ENCODE measurements around the gene PDK2. TPM values are rescaled to one million over a fixed set of nuclear protein-coding genes. Genes with fewer than 3 reads are reported as not detected.

The PDK2 gene
- total RNA-seq, 1 experiment from 2014 or later, result 20.4 TPM

DNA sequence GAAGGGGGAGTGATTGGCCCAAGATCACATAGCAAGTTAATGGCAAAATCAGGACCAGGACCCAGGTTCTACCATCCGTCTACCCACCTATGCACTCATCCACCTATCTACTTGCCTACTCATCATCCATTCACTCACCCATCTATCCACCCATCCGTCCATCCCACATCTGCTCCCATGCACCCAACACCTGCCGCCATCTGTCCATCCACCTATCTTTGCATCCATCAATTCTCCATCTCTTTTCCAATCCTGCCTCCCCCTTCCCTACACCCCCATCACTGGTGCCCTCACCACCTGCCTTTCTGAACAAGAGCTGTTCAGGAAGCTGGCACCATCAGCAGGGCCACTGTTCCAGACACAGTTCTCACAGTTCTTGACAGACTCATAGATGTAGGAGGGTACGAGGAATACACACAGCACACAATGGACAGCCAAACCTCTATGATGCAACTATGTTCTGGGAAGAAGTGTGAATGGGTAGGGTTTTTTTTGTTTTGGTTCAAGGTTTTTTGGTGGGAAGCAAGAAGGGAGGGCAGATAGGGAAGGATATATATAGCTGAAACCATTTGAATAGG, 30.4 kb downstream of the PDK2 start:
- Histone ChIP-seq H3K27me3 (replicated peaks; ENCODE audit: insufficient read depth, low read depth, low read length, poor library complexity) (no peaks in the 10 kb centered on the region), H3K4me3 (ENCODE audit: low read depth, low read length, poor library complexity, severe bottlenecking) (no peak overlapping the region), H3K27ac (ENCODE audit: low read depth, low read length, poor library complexity, severe bottlenecking) (no peak overlapping the region), H3K4me1 (ENCODE audit: insufficient read depth, low read length, poor library complexity, severe bottlenecking) (peaks cover 57% of the 10 kb centered on the region), H3K36me3 (ENCODE audit: insufficient read depth, low read length, poor library complexity, severe bottlenecking) (no peaks in the 10 kb centered on the region), H3K9me3 (ENCODE audit: low read depth, low read length, poor library complexity, severe bottlenecking) (no peaks in the 10 kb centered on the region)
- intact Hi-C loops (cut with micrococcal nuclease; ENCODE audit: unreplicated experiment), result no loop called here
- BruUV-seq (replicated peaks), result no TSS peak
- no peak for DNase-seq (ENCODE audit: low spot score)
- TF ChIP-seq EZH2 (IDR thresholded peaks at IDR 0.05; ENCODE audit: borderline replicate concordance, low read depth, low read length, poor library complexity, severe bottlenecking), result no peak
- TF ChIP-seq, protein P1, sequence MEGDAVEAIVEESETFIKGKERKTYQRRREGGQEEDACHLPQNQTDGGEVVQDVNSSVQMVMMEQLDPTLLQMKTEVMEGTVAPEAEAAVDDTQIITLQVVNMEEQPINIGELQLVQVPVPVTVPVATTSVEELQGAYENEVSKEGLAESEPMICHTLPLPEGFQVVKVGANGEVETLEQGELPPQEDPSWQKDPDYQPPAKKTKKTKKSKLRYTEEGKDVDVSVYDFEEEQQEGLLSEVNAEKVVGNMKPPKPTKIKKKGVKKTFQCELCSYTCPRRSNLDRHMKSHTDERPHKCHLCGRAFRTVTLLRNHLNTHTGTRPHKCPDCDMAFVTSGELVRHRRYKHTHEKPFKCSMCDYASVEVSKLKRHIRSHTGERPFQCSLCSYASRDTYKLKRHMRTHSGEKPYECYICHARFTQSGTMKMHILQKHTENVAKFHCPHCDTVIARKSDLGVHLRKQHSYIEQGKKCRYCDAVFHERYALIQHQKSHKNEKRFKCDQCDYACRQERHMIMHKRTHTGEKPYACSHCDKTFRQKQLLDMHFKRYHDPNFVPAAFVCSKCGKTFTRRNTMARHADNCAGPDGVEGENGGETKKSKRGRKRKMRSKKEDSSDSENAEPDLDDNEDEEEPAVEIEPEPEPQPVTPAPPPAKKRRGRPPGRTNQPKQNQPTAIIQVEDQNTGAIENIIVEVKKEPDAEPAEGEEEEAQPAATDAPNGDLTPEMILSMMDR (conservative IDR thresholded peaks at IDR 0.05; ENCODE audit: low read depth, low read length), result no peak
- CTCF ChIA-PET, result no interaction called here
- POLR2A ChIA-PET (ENCODE audit: low non-redundant PET), result no interaction called here

GRCh38 chr17:50127697-50128361, 32.7 kb downstream of the PDK2 start:
- no peaks in the 10 kb centered on the region for H3K9me3 ChIP-seq (ENCODE audit: low read depth, low read length, poor library complexity, severe bottlenecking)
- peak; percentile 47 for DNase-seq (ENCODE audit: low spot score)
- TSS peak; percentile 27 for BruUV-seq (replicated peaks)
- CTCF ChIA-PET, result no interaction called here
- peak overlapping the region; percentile 90 for H3K27ac ChIP-seq (ENCODE audit: low read depth, low read length, poor library complexity, severe bottlenecking)
- no peak for TF ChIP-seq EZH2 (IDR thresholded peaks at IDR 0.05; ENCODE audit: borderline replicate concordance, low read depth, low read length, poor library complexity, severe bottlenecking)
- TF ChIP-seq, protein P1 (conservative IDR thresholded peaks at IDR 0.05; ENCODE audit: low read depth, low read length), result no peak
- H3K27me3 ChIP-seq (replicated peaks; ENCODE audit: insufficient read depth, low read depth, low read length, poor library complexity), result no peaks in the 10 kb centered on the region
- intact Hi-C loops (cut with micrococcal nuclease; ENCODE audit: unreplicated experiment), result no loop called here
- H3K4me1 ChIP-seq (ENCODE audit: insufficient read depth, low read length, poor library complexity, severe bottlenecking), result peaks cover 48% of the 10 kb centered on the region
- H3K4me3 ChIP-seq (ENCODE audit: low read depth, low read length, poor library complexity, severe bottlenecking), result no peak overlapping the region
- no peaks in the 10 kb centered on the region for H3K36me3 ChIP-seq (ENCODE audit: insufficient read depth, low read length, poor library complexity, severe bottlenecking)
- POLR2A ChIA-PET (ENCODE audit: low non-redundant PET), result interaction anchor here (0.6 kb wide), 1 partner anchor 131 kb away, joined by 3 read pairs; no protein-coding TSS in a partner anchor

DNA sequence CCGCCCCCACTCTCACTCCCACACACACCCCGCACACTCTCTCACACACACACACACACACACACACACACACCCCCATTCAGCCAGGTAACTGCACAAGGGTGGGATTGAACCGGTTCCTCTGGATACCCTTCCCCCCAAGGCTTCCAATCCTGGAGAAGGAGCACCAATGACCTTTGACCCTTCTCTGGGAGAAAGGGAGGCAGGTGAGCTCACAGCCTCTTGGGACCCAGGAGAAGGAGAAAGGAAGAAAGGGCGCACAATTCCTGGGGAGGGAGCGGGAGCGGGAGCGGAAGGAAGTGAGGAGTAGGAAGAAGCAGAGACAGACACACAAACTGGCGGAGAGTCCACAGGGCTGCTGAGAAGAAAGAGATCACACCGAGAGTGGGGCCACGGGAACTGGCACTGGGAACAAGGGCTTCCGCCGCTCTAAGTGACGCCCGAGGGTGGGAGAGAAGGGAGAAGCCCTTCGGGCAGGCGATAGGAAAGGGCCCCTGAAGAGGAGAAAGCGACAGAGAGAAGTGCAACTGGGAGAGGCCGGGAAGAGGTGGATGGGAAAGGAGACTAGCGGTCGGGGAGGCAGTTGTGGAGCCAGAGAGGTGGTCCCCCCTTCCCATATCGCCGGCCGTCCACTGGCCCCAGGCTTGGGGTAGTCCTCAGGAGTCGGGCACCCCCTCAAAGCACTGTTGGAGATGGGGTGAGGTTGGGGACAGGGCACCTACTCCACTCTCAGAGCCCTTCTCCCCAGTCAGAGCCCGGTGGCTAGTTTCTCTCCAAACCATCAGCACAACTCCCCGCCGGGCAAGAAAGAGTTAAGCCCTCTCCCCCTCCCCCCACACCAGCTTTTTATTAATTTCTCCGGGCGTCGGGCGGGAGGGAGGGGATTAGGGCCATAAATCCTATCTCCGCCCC, 33.5 kb downstream of the PDK2 start:
- ChIA-PET CTCF (interaction anchor here (0.6 to 0.7 kb wide), 3 partner anchors 10 to 125 kb away, joined by 3 to 8 read pairs (median 3); no protein-coding TSS in a partner anchor), POLR2A (ENCODE audit: low non-redundant PET) (no interaction called here)
- DNase-seq (ENCODE audit: low spot score), result peak; percentile 85

More for the DNA sequence above, 33.5 kb downstream of the PDK2 start:
- Histone ChIP-seq H3K4me3 (ENCODE audit: low read depth, low read length, poor library complexity, severe bottlenecking) (peak overlapping the region; percentile 81), H3K27ac (ENCODE audit: low read depth, low read length, poor library complexity, severe bottlenecking) (peak overlapping the region; percentile 90), H3K9me3 (ENCODE audit: low read depth, low read length, poor library complexity, severe bottlenecking) (no peaks in the 10 kb centered on the region), H3K36me3 (ENCODE audit: insufficient read depth, low read length, poor library complexity, severe bottlenecking) (no peaks in the 10 kb centered on the region), H3K4me1 (ENCODE audit: insufficient read depth, low read length, poor library complexity, severe bottlenecking) (peaks cover 40% of the 10 kb centered on the region), H3K27me3 (replicated peaks; ENCODE audit: insufficient read depth, low read depth, low read length, poor library complexity) (no peaks in the 10 kb centered on the region)
- intact Hi-C loops (cut with micrococcal nuclease; ENCODE audit: unreplicated experiment), result no loop called here
- BruUV-seq (replicated peaks), result no TSS peak
- no peak for TF ChIP-seq EZH2 (IDR thresholded peaks at IDR 0.05; ENCODE audit: borderline replicate concordance, low read depth, low read length, poor library complexity, severe bottlenecking)
- TF ChIP-seq, protein P1 (conservative IDR thresholded peaks at IDR 0.05; ENCODE audit: low read depth, low read length), result no peak

Data from A673 (cell line).